Fibroblast of the aortic adventitia (primary cell): ENCODE results near the gene DPY19L3. TPM values are rescaled to one million over a fixed set of nuclear protein-coding genes. Genes with fewer than 3 reads are reported as not detected.

ENCODE experiments used
- DNase-seq: peaks from one replicate; pipeline ENCODE4 v3.0.0-alpha.2; 2010; ENCODE audit warnings: low read depth
- H3K4me3 ChIP-seq: 2 replicates; pipeline ENCODE4 v1.5.1; 2011; ENCODE audit warnings: low read depth, mild to moderate bottlenecking, control low read depth, low read length, moderate library complexity
- CTCF ChIP-seq: IDR thresholded peaks from 2 replicates; pipeline ENCODE4 v1.5.1; 2011; ENCODE audit warnings: mild to moderate bottlenecking, low read length, control low read depth, inconsistent platforms; ENCODE audit not compliant: insufficient read depth
- total RNA-seq: library from RNA; depleted of rRNA; stranded (reverse); fragments of >200 nt; gene quantifications from 2 replicates; pipeline ENCODE4 v1.2.3, GENCODE V29; 2012; ENCODE audit warnings: low replicate concordance

Gene DPY19L3
- total RNA-seq, 1 donor = 36.2 TPM

DNA sequence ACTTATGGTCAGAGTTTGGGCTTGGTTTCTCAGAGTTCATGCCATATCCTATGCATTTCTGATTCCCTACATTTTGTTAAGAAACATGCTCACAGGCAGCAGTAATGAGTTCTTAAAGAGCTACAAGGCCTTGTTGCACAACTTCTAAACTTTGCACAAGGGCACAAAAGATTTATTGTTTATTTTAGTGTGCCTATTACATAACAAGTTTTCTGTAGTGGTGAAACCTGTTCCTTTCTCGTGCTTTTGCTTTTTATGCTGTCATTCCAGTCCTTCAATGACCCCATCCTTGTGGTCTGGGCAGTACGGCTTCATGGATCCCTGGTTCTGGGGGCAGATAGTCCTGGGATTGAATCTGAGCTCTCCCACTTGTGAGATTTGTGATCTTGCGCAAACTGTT lies 42.4 kb upstream of the DPY19L3 start:
- no peak for TF ChIP-seq CTCF
- no peak overlapping the region for H3K4me3 ChIP-seq
- DNase-seq = no peak

DNA sequence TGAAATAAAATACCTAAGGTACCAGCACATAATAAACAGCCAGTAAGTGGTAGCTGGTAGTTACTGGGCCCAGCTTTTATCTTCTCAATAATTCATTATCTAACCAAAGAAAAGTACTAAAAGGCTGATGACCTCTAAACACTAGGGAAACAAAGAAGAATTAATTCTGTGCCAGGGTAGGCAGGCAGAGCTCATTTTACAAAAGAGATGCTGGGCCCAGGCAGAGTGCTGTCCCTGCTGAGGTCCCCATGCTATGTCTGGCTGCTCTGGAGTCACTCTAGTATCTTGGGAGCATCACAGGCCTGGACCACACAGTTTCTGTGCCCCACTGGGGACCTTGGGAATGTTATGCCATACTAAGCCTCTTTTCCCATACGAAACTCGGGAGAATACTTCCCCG lies 41.9 kb upstream of the DPY19L3 start:
- no peak overlapping the region for H3K4me3 ChIP-seq
- no peak for DNase-seq
- TF ChIP-seq CTCF = no peak

- TF ChIP-seq CTCF = no peak
- no peak for DNase-seq
- H3K4me3 ChIP-seq = no peak overlapping the region
Measured at GRCh38 chr19:32364040-32364439, 41.5 kb upstream of the DPY19L3 start.

- TF ChIP-seq CTCF = no peak
- H3K4me3 ChIP-seq = no peak overlapping the region
- DNase-seq = no peak
Measured at GRCh38 chr19:32367063-32367462, 38.5 kb upstream of the DPY19L3 start.

GRCh38 chr19:32367948-32368536 lies 37.5 kb upstream of the DPY19L3 start:
- DNase-seq = no peak
- no peak overlapping the region for H3K4me3 ChIP-seq
- no peak for TF ChIP-seq CTCF

GRCh38 chr19:32368787-32369186 lies 36.8 kb upstream of the DPY19L3 start:
- no peak overlapping the region for H3K4me3 ChIP-seq
- DNase-seq = no peak
- TF ChIP-seq CTCF = no peak

DNA sequence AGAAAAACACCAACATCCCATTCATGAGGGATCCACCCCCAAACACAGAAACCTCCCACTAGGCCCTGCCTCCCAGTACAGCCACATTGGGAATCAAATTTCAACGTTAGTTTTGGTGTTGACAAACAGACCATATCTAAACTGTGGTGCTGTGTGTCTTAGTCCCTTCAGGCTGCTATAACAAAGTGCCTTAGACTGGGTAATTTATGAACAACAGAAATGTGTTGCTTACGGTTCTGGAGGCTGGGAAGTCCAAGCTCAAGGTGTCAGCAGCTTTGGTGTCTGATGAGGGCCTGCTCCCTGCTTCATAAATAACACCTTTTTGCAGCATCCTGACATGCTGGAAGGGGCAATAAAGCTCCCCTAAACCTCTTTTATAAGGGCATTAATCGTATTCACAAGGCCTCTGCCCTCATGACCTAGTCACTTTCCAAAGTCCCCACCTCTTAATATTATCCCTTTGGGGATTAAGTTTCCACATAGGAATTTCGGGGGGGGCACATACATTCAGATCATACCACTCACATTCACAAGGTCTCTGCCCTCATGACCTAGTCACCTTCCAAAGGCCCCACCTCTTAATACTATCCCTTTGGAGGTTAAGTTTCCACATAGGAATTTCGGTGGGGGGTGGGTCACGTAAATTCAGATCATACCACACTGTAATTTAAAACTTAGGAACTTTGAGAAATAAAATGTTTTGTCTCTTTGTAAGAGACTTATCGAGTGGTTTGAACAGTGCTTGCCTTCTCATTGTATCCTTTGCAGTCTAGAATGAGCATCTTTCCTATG lies 32.6 kb upstream of the DPY19L3 start:
- DNase-seq = no peak
- no peak for TF ChIP-seq CTCF
- no peak overlapping the region for H3K4me3 ChIP-seq
